LNCAP (cell line): ENCODE results near the gene POLR1C.

Experiments used
- CTCF ChIP-seq: fragments of 450-650 bp; IDR thresholded peaks from 2 replicates; pipeline ENCODE4 v1.5.1; 2017; ENCODE audit warnings: mild to moderate bottlenecking

POLR1C gene

GRCh38 chr6:43520097-43520496 lies 3.2 kb downstream of the POLR1C start:
- TF ChIP-seq CTCF: no peak

GRCh38 chr6:43521836-43522235 lies 4.9 kb downstream of the POLR1C start:
- TF ChIP-seq CTCF: no peak

GRCh38 chr6:43522547-43523261 lies 5.8 kb downstream of the POLR1C start:
- TF ChIP-seq CTCF: no peak

GRCh38 chr6:43523284-43523683 lies 6.4 kb downstream of the POLR1C start:
- no peak for TF ChIP-seq CTCF

- TF ChIP-seq CTCF: no peak
Observed at GRCh38 chr6:43524483-43524961, 7.6 kb downstream of the POLR1C start.

- TF ChIP-seq CTCF: no peak
Observed at GRCh38 chr6:43532201-43532600, 15.3 kb downstream of the POLR1C start.

- TF ChIP-seq CTCF: no peak
Observed at GRCh38 chr6:43540507-43540906, 23.6 kb downstream of the POLR1C start.
